SU-DHL-6 (cell line): ENCODE results near the gene MAGOH.

Experiments used
- H2AFZ ChIP-seq: fragments of 200-600 bp; sonication (generic); 2 replicates; pipeline ENCODE4 v1.6.1; 2014; ENCODE audit warnings: low read depth, mild to moderate bottlenecking, moderate library complexity, mixed read lengths, antibody characterized with exemption, low read length; ENCODE audit not compliant: severe bottlenecking
- H3F3A ChIP-seq: fragments of 200-600 bp; shearing (Covaris generic); 2 replicates; pipeline ENCODE4 v1.6.0; 2016; ENCODE audit warnings: antibody characterized with exemption, mild to moderate bottlenecking; ENCODE audit not compliant: insufficient read depth
- H3K27ac ChIP-seq: fragments of 200-600 bp; sonication (generic); 2 replicates; pipeline ENCODE4 v1.5.1; 2016; ENCODE audit warnings: low read depth, mild to moderate bottlenecking, low read length, moderate library complexity, mixed read lengths
- H3K27me3 ChIP-seq: fragments of 200-600 bp; sonication (generic), shearing (Covaris generic); 2 replicates; pipeline ENCODE4 v1.6.0; 2014; ENCODE audit warnings: mild to moderate bottlenecking, low read length
- H3K36me3 ChIP-seq: fragments of 200-600 bp; sonication (generic); 2 replicates; pipeline ENCODE4 v1.6.1; 2014; ENCODE audit warnings: mild to moderate bottlenecking, low read length, mixed read lengths
- H3K4me2 ChIP-seq: fragments of 300-600, 200-600 bp; shearing (Covaris generic), sonication (generic); 2 replicates; pipeline ENCODE4 v1.6.0; 2014; ENCODE audit warnings: low read length, low read depth, mild to moderate bottlenecking; ENCODE audit not compliant: poor library complexity, severe bottlenecking
- H3K4me3 ChIP-seq: fragments of 200-600 bp; sonication (generic); 2 replicates; pipeline ENCODE4 v1.5.1; 2014; ENCODE audit warnings: antibody characterized with exemption, low read length, mild to moderate bottlenecking, mixed read lengths; ENCODE audit not compliant: insufficient read depth, poor library complexity, severe bottlenecking
- H3K79me2 ChIP-seq: fragments of 200-600 bp; sonication (generic); 2 replicates; pipeline ENCODE4 v1.6.1; 2014; ENCODE audit warnings: mild to moderate bottlenecking, low read length, moderate library complexity; ENCODE audit not compliant: insufficient read depth
- H3K9ac ChIP-seq: fragments of 200-600 bp; sonication (generic); 2 replicates; pipeline ENCODE4 v1.7.0; 2014; ENCODE audit warnings: mild to moderate bottlenecking, low read length
- H3K9me2 ChIP-seq: fragments of 200-600 bp; sonication (generic); replicated peaks from 2 replicates; pipeline ENCODE4 v1.6.1; 2014; ENCODE audit warnings: low read length; ENCODE audit not compliant: insufficient read depth
- H3K9me3 ChIP-seq: fragments of 200-600 bp; sonication (generic); 2 replicates; pipeline ENCODE4 v1.6.1; 2014; ENCODE audit warnings: low read length, mixed read lengths; ENCODE audit not compliant: insufficient read depth
- H4K20me1 ChIP-seq: fragments of 200-600 bp; sonication (generic); 2 replicates; pipeline ENCODE4 v1.6.1; 2014; ENCODE audit warnings: low read depth, mild to moderate bottlenecking, antibody characterized with exemption, low read length, moderate library complexity, mixed read lengths
- CTCF ChIP-seq: fragments of 200-600 bp; sonication (generic); IDR thresholded peaks from one replicate; pipeline ENCODE4 v1.5.1; 2017; ENCODE audit warnings: antibody characterized with exemption, mild to moderate bottlenecking, low read length, moderate library complexity; ENCODE audit not compliant: insufficient read depth, poor library complexity, severe bottlenecking
- EZH2phosphoT487 ChIP-seq: fragments of 200-600 bp; sonication (generic), shearing (Covaris generic); conservative IDR thresholded peaks from 2 replicates; pipeline ENCODE4 v1.6.1; 2018; ENCODE audit warnings: mild to moderate bottlenecking, antibody characterized with exemption, low read length, moderate library complexity, mixed read lengths

The MAGOH gene

GRCh38 chr1:53257454-53258081, 19.2 kb upstream of the MAGOH start:
- no peak overlapping the region for H3K9ac ChIP-seq
- H4K20me1 ChIP-seq: no peaks in the 10 kb centered on the region
- H3K4me2 ChIP-seq: no peak overlapping the region
- no peak overlapping the region for H3K4me3 ChIP-seq
- peaks cover 21% of the 10 kb centered on the region for H3K36me3 ChIP-seq
- H3K9me2 ChIP-seq: no peaks in the 10 kb centered on the region
- H3K79me2 ChIP-seq: no peaks in the 10 kb centered on the region
- no peaks in the 10 kb centered on the region for H3K27me3 ChIP-seq
- H3K27ac ChIP-seq: no peak overlapping the region
- no peaks in the 10 kb centered on the region for H3K9me3 ChIP-seq
- no peaks in the 10 kb centered on the region; the same call in 1 of the 2 replicates for H3F3A ChIP-seq
- H2AFZ ChIP-seq: no peak overlapping the region
- TF ChIP-seq EZH2phosphoT487 (no peak), CTCF (no peak)

GRCh38 chr1:53256511-53257453, 18.5 kb upstream of the MAGOH start:
- Histone ChIP-seq H3K27ac (no peak overlapping the region), H2AFZ (no peak overlapping the region), H3K9ac (no peak overlapping the region), H3K4me3 (no peak overlapping the region), H3K79me2 (no peaks in the 10 kb centered on the region), H3F3A (no peaks in the 10 kb centered on the region; the same call in 1 of the 2 replicates), H3K36me3 (peaks cover 21% of the 10 kb centered on the region), H3K4me2 (no peak overlapping the region), H3K27me3 (no peaks in the 10 kb centered on the region), H3K9me2 (no peaks in the 10 kb centered on the region), H3K9me3 (no peaks in the 10 kb centered on the region), H4K20me1 (no peaks in the 10 kb centered on the region)
- TF ChIP-seq CTCF (no peak), EZH2phosphoT487 (no peak)

- Histone ChIP-seq H3K4me2 (no peak overlapping the region), H3K4me3 (no peak overlapping the region), H3K9me3 (no peaks in the 10 kb centered on the region), H3K27ac (no peak overlapping the region), H3K9me2 (no peaks in the 10 kb centered on the region), H3K79me2 (no peaks in the 10 kb centered on the region), H3K36me3 (peaks cover 25% of the 10 kb centered on the region), H4K20me1 (no peaks in the 10 kb centered on the region), H3K9ac (no peak overlapping the region), H2AFZ (no peak overlapping the region), H3F3A (no peaks in the 10 kb centered on the region; the same call in 1 of the 2 replicates), H3K27me3 (no peaks in the 10 kb centered on the region)
- TF ChIP-seq EZH2phosphoT487 (no peak), CTCF (no peak)
Measured at GRCh38 chr1:53255031-53255430, 16.7 kb upstream of the MAGOH start.
